GM18861 (cell line): Measurements from ENCODE around the gene SLC38A10.

Source experiments
- ATAC-seq: cut with Tn5 transposase; IDR thresholded peaks from one replicate; pipeline ENCODE4 v1.9.1; 2021; ENCODE audit not compliant: unreplicated experiment

Gene SLC38A10

GRCh38 chr17:81258292-81258691 is 36.8 kb downstream of the SLC38A10 start:
- ATAC-seq, result no peak

GRCh38 chr17:81257533-81257932 is 37.6 kb downstream of the SLC38A10 start:
- ATAC-seq, result no peak

DNA sequence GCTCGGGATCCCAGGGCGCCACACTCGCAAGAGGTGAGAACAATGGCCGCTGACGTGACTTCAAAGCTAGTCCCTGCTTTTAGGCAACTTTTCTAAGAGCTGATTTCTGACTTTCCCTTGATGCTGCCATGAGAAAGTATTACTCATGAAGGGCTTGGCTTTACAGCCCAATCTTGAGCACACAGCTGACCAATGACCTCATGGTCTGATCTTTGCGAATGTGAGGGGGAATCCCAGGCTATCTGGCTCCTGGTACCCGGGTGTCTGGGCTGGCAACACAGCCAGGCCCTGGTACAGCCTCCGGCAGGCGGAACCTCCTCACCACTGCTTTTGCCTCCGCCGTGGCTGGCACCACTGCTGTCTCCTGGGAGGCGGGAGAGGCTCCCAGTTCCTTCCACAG is 38.5 kb downstream of the SLC38A10 start:
- no peak for ATAC-seq

DNA sequence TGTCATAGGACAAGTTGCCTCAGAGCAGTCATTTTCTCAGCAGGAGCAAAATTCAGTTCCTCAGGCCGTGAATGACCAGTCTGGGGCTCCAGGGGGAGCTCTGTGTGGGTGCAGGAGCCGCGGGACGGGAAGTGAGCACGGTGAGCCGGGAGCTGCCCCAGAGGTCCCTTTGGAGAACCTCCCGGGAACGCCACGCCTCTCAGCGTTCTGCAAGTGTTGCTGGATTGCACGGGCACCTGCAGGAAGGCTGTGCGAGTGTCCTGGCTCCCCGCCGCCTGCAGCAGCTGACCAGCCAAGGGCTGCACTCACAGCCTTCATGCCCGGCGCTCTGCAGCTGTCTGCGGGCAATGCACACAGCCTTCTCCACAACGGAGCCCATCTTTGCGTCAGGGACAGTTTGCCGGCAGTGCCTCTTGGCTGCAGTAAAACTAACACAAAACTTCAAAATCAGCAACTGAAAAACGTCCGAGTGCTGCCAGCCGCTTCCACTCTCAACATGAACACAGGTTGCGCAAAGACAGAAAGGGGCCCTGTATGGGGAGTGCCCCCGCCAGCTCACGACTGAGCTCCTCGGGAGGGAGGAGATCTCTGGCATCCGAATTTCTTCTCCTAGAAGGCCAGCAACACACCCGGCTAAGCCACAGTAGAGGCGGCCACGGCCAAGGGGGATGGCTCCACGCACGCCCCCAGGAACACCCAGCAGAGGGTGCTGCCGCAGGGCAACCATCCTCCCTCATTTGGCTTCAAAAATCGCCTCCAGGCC is 40.0 kb downstream of the SLC38A10 start:
- ATAC-seq, result no peak

DNA sequence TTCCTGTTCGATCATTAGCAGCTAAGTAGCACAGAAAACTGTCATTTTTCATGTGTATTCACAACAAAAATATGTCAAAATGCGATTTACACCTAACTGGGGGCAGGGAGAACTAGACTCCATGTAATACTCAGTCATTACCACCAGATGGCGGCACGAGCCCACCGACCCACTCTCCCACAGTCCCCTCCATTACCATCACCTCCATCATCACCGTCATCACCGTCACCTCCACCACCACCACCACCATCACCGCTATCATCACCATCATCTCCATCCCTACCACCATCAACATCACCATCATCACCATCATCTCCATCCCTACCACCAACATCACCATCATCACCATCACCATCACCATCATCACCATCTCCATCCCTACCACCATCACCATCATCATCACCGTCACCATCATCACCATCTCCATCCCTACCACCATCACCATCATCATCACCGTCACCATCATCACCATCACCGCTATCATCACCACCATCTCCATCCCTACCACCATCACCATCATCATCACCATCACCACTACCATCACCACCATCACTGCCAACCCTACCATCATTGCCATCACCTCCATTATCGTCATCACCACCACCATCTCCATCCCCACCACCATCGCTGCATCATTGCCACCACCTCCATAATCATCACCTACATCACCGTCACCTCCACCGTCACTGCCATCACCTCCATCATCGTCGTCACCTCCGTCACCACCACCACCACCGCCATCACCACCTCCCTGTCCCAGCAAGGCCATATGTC is 41.6 kb downstream of the SLC38A10 start:
- ATAC-seq, result no peak

DNA sequence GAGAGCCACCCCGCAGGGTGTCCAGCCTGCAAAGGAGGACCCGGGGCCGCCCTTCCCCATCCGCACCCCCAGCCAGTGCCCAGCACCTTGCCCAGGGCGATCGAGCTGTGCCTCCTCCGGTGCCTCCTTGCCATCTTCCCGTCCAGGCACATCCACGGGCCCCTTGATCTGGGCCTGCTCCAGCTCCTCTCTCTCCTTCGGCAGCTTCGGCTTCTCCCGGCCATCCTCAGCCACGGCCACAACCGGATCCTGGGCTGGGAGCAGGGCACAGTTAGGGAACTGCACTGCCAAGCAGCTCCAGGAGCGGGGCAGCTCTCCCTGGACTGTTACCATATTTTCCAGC is 42.1 kb downstream of the SLC38A10 start:
- ATAC-seq, result no peak

- no peak for ATAC-seq
Measured at GRCh38 chr17:81252326-81252986, 42.7 kb downstream of the SLC38A10 start.

DNA sequence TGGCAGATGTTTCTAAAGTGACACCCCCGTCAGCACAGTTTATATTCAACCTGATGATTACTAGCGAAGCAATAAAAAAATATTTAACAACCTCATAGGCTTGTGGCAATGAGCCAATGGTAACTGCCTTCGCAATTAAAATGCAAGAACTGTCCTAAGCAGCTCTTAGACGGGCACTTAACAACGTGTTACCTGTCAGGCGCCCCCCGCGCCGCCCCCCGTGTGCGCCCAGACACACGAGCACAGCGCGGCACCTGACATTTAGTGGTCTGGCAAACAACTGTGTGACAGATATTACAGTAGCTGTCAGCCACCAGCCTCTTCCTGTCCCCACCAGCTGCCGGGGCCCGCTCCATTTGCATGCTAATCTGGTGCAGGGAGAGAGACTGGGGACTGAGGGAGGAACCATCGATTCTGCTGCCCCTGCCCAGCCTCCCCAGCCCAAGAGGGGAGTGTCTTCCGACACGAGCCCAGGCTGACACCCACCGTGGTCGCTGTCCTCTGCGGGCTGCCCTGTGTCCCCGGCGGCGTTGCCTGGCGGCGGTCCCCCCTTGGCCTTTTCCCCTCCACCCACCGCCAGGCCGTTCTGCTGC is 43.3 kb downstream of the SLC38A10 start:
- no peak for ATAC-seq

- no peak for ATAC-seq
Measured at GRCh38 chr17:81251094-81251708, 43.9 kb downstream of the SLC38A10 start.

DNA sequence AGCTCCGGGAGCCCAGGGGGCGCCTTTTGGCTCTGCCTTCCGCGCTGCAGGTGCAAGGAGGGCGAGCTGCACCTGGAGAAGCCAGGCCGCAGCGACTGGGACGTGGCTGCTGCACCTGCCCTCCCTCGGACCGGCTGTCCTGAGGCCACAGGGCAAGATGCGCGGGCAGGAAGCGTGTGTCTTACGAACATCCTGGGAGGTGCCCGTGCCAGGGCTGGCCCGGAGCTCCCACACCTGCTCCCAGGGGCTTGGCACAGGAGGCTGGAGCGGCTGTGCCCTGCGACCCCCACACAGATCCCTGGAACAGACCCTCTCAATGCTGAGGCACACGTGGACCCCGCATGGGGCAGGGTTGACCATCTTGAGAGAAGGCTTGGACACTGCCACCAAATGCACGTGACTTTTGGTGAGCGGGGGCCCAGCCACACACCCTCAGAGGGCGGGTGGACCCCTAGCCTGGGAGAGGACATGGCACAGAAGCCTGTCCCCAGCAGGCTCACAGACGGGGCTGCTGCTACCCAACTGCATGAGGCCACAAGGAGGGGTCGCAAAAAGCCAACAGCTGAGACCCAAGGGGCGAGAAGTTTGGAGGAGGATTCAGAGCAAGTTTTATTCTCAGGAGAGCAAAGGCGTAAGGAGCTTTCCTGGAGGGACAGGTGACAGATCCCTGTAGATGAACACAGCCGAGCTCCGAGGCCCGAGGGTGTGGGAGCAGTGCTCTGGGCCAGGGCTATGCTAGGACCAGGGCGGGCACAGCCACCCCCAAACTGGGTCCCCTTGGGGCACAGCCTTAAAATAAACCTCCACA is 44.6 kb downstream of the SLC38A10 start:
- ATAC-seq, result no peak

DNA sequence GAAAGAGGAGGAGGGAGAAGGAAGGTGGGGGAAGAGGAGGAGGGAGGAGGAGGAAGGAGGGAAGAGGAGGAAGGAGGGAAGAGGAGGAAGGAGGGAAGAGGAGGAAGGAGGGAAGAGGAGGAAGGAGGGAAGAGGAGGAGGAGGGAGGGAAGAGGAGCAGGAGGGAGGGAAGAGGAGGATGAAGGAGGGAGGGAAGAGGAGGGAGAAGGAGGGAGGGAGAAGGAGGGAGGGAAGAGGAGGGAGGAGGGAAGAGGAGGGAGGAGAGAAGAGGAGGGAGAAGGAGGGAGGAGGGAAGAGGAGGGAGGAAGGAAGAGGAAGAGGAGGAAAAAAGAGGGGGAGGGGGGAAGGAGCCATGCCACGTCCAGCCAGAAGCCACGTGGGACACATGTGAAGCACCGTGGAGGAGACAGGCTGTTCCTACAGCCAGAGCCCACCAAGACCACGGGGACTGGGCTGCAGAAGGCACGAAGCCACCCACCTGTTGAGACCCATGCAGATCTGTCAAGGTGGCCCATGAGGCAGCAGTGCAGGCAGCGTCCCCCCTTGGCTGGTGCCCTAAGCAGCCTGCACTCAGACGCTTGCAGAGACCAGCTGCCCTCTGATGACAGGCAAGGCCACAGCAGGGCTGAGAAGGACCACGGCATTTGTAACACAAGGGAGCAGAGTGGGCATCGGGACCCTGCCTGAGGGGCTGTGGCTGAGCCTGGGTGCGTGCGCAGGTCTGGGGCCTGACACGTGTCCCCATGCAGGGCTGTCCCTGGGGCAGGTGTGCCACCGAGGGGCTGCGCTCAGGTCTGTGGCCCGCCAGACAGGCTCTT is 45.7 kb downstream of the SLC38A10 start:
- no peak for ATAC-seq

GRCh38 chr17:81248649-81249048 is 46.5 kb downstream of the SLC38A10 start:
- no peak for ATAC-seq

GRCh38 chr17:81247339-81247990 is 47.6 kb downstream of the SLC38A10 start:
- no peak for ATAC-seq

GRCh38 chr17:81246679-81247338 is 48.3 kb downstream of the SLC38A10 start:
- no peak for ATAC-seq

- no peak for ATAC-seq
Measured at GRCh38 chr17:81246343-81246670, 48.8 kb downstream of the SLC38A10 start.

DNA sequence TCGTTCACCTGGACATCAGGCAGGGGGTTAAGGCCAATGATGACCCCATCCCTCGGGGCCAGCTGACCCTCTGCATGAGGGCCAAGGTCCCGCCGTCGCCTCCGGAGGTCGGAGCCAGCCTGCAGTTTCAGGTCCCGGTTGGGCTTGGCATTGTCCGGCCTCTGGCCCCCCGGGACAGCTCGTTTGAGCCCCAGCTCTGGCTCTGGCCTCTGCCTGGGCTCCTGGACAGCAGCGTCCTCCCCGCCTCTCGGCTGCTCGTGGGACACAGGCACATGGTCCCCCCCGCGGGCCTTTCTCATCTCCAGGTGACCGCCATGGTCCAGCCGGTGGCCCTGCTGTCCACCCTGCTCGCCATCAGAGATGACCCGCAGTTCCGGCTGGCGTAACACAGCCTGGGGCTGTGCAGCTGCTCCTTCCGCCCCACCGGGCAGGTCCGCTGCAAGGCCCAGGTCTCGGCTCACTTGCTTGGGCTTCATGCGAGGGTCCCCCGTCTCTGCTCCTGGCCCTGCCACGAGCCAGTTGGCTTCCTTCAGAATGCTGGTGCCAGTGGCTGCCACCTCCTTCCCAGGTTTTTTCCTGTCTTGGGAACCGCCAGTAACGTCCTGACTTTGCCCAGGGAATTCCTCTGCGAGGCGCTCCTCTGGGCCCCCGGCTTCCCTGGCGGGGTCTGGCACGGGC is 49.3 kb downstream of the SLC38A10 start:
- ATAC-seq, result no peak

GRCh38 chr17:81245024-81245664 is 50.0 kb downstream of the SLC38A10 start:
- ATAC-seq, result no peak
